Caco-2 (cell line): ENCODE measurements around the gene ATP13A1. TPM values are rescaled to one million over a fixed set of nuclear protein-coding genes. Genes with fewer than 3 reads are reported as not detected.

Source experiments
- BruUV-seq: library from RNA; stranded (reverse); fragments of 400-500 nt; replicated peaks from 2 replicates; lab custom pipeline; 2021; lab: Mats Ljungman, UMichigan
- CTCF ChIA-PET: fragments of 300-600 bp; sonication (Branson Sonifier 250); formaldehyde crosslinking; loops from one replicate; lab custom pipeline; 2022; ENCODE audit warnings: antibody characterized with exemption; lab: Charles Lee
- POLR2A ChIA-PET: fragments of 300-600 bp; sonication (Branson Sonifier 250); formaldehyde crosslinking; loops from one replicate; lab custom pipeline; 2022; ENCODE audit warnings: antibody characterized with exemption; lab: Charles Lee
- DNase-seq, 2 experiments: peaks; one replicate each; pipeline versions ENCODE4 v3.0.0 to v3.0.0-alpha.2; 2020 to 2022
- H3K27me3 ChIP-seq: replicated peaks from 2 replicates; pipeline ENCODE4 v1.6.0; 2011; ENCODE audit warnings: low read length; ENCODE audit not compliant: control insufficient read depth, insufficient read depth
- H3K36me3 ChIP-seq: 2 replicates; pipeline ENCODE4 v1.5.1; 2011; ENCODE audit warnings: low read length; ENCODE audit not compliant: control insufficient read depth, insufficient read depth
- H3K4me1 ChIP-seq: fragments of 250-450 bp; sonication (Bioruptor Pico); 2 replicates; pipeline ENCODE4 v1.5.1; 2020; ENCODE audit warnings: mild to moderate bottlenecking
- H3K4me3 ChIP-seq: 2 replicates; pipeline ENCODE4 v1.5.1; 2011; ENCODE audit warnings: low read depth, mild to moderate bottlenecking, control low read depth, low read length
- H3K9me3 ChIP-seq: fragments of 250-450 bp; sonication (Bioruptor Pico); 2 replicates; pipeline ENCODE4 v1.5.1; 2020; ENCODE audit warnings: mild to moderate bottlenecking, moderate library complexity
- H3K27ac Mint-ChIP-seq: one replicate; pipeline ENCODE4 v1.8.0; 2022; ENCODE audit warnings: mixed read lengths; ENCODE audit not compliant: unreplicated experiment
- H3K27me3 Mint-ChIP-seq: one replicate; pipeline ENCODE4 v1.8.0; 2022; ENCODE audit warnings: mixed read lengths; ENCODE audit not compliant: insufficient read depth, unreplicated experiment
- H3K36me3 Mint-ChIP-seq: one replicate; pipeline ENCODE4 v1.8.0; 2022; ENCODE audit warnings: mild to moderate bottlenecking, mixed read lengths; ENCODE audit not compliant: insufficient read depth, unreplicated experiment
- H3K4me1 Mint-ChIP-seq: one replicate; pipeline ENCODE4 v1.8.0; 2022; ENCODE audit warnings: low read depth, mixed read lengths; ENCODE audit not compliant: unreplicated experiment
- H3K4me3 Mint-ChIP-seq: one replicate; pipeline ENCODE4 v1.8.0; 2022; ENCODE audit warnings: mild to moderate bottlenecking, moderate library complexity, mixed read lengths; ENCODE audit not compliant: unreplicated experiment
- H3K9me3 Mint-ChIP-seq: one replicate; pipeline ENCODE4 v1.8.0; 2022; ENCODE audit warnings: mixed read lengths; ENCODE audit not compliant: unreplicated experiment
- CTCF ChIP-seq, 2 experiments: fragments of 200-600 bp in 1 of 2; IDR thresholded peaks; 1 replicate in 1 of 2; 2 replicates in 1 of 2; pipeline versions ENCODE4 v1.5.1 to v1.8.0; 2011 to 2022; ENCODE audit warnings: antibody characterized with exemption in 1 of 2, control low read depth in 1 of 2, inconsistent platforms in 1 of 2, low read depth in 1 of 2, low read length in 1 of 2, mild to moderate bottlenecking in 1 of 2, moderate library complexity in 1 of 2; ENCODE audit not compliant: insufficient read depth in 1 of 2, severe bottlenecking in 1 of 2, unreplicated experiment in 1 of 2
- intact Hi-C: fragments of 100-400 bp; cut with micrococcal nuclease; formaldehyde crosslinking; loops from one replicate; pipeline ENCODE4 v1.10.0; 2022; ENCODE audit not compliant: unreplicated experiment
- total RNA-seq: library from RNA; stranded (reverse); gene quantifications from 2 replicates; pipeline ENCODE4 v1.2.3, GENCODE V29; 2022

The ATP13A1 gene
- total RNA-seq, 1 experiment from 2014 or later: 83.0 TPM

GRCh38 chr19:19679176-19680073 lies 15.9 kb upstream of the ATP13A1 start:
- TSS peak; percentile 13 for BruUV-seq

GRCh38 chr19:19677579-19677978 lies 14.1 kb upstream of the ATP13A1 start:
- ChIA-PET CTCF (no interaction called here), POLR2A (no interaction called here)
- Mint-ChIP-seq H3K36me3 (peaks cover 81% of the 10 kb centered on the region), H3K9me3 (peaks cover 11% of the 10 kb centered on the region), H3K27me3 (no peaks in the 10 kb centered on the region), H3K4me1 (no peaks in the 10 kb centered on the region), H3K27ac (no peak overlapping the region), H3K4me3 (no peak overlapping the region)
- intact Hi-C loops: no loop called here
- Histone ChIP-seq H3K27me3 (no peaks in the 10 kb centered on the region), H3K9me3 (peaks cover 33% of the 10 kb centered on the region; the same call in 1 of the 2 replicates), H3K36me3 (peaks cover 2% of the 10 kb centered on the region; the same call in 1 of the 2 replicates), H3K4me1 (no peaks in the 10 kb centered on the region), H3K4me3 (no peak overlapping the region)
- DNase-seq: no peak
- no peak for TF ChIP-seq CTCF (IDR thresholded peaks at IDR 0.05; ENCODE audit: insufficient read depth in 1 of 2, low read depth in 1 of 2, low read length in 1 of 2, severe bottlenecking in 1 of 2, unreplicated experiment in 1 of 2)
- BruUV-seq: no TSS peak

More at GRCh38 chr19:19679176-19680073, 15.9 kb upstream of the ATP13A1 start:
- H3K4me3 ChIP-seq: no peak overlapping the region
- intact Hi-C loops: no loop called here
- H3K9me3 Mint-ChIP-seq: peaks cover 14% of the 10 kb centered on the region
- H3K9me3 ChIP-seq: peaks cover 37% of the 10 kb centered on the region; the same call in 1 of the 2 replicates
- H3K4me1 Mint-ChIP-seq: no peaks in the 10 kb centered on the region
- CTCF ChIA-PET: no interaction called here
- DNase-seq: no peak
- H3K27me3 ChIP-seq: no peaks in the 10 kb centered on the region
- peaks cover 2% of the 10 kb centered on the region; the same call in 1 of the 2 replicates for H3K36me3 ChIP-seq
- H3K27me3 Mint-ChIP-seq: no peaks in the 10 kb centered on the region
- no peaks in the 10 kb centered on the region for H3K4me1 ChIP-seq
- POLR2A ChIA-PET: no interaction called here
- no peak for TF ChIP-seq CTCF (IDR thresholded peaks at IDR 0.05; ENCODE audit: insufficient read depth in 1 of 2, low read depth in 1 of 2, low read length in 1 of 2, severe bottlenecking in 1 of 2, unreplicated experiment in 1 of 2)
- no peak overlapping the region for H3K27ac Mint-ChIP-seq
- no peak overlapping the region for H3K4me3 Mint-ChIP-seq
- H3K36me3 Mint-ChIP-seq: peaks cover 62% of the 10 kb centered on the region

- Mint-ChIP-seq H3K9me3 (peaks cover 11% of the 10 kb centered on the region), H3K36me3 (peaks cover 71% of the 10 kb centered on the region), H3K27me3 (no peaks in the 10 kb centered on the region), H3K4me3 (no peak overlapping the region), H3K4me1 (no peaks in the 10 kb centered on the region), H3K27ac (no peak overlapping the region)
- peaks cover 19% of the 10 kb centered on the region; the same call in 1 of the 2 replicates for H3K9me3 ChIP-seq
- no peak for TF ChIP-seq CTCF (IDR thresholded peaks at IDR 0.05; ENCODE audit: insufficient read depth in 1 of 2, low read depth in 1 of 2, low read length in 1 of 2, severe bottlenecking in 1 of 2, unreplicated experiment in 1 of 2)
- intact Hi-C loops: no loop called here
- H3K4me3 ChIP-seq: no peak overlapping the region
- ChIA-PET POLR2A (no interaction called here), CTCF (no interaction called here)
- H3K36me3 ChIP-seq: peaks cover 2% of the 10 kb centered on the region
- no TSS peak for BruUV-seq
- no peaks in the 10 kb centered on the region for H3K27me3 ChIP-seq
- peaks cover 9% of the 10 kb centered on the region; the same call in 1 of the 2 replicates for H3K4me1 ChIP-seq
- no peak for DNase-seq
These were observed 10.8 kb upstream of the ATP13A1 start for GRCh38 chr19:19674315-19674714.
